Measurements from ENCODE around the gene DCDC2C.

GRCh38 chr2:3751251-3751650 is 47.9 kb downstream of the DCDC2C start:
- TF ChIP-seq CTCF (IDR thresholded peaks at IDR 0.05; ENCODE audit: low read depth, low read length) (no peak), POLR2A (IDR thresholded peaks at IDR 0.05; ENCODE audit: extremely low read depth, insufficient read length) (no peak), MAX (IDR thresholded peaks at IDR 0.05; ENCODE audit: low read depth, low read length) (no peak)

Data from NB4 (cell line).